ENCODE results near the gene RAD51B. TPM values are rescaled to one million over a fixed set of nuclear protein-coding genes. Genes with fewer than 3 reads are reported as not detected.

Gene RAD51B
- total RNA-seq, 2 experiments from 2014 or later: 43.6 to 50.7 TPM

DNA sequence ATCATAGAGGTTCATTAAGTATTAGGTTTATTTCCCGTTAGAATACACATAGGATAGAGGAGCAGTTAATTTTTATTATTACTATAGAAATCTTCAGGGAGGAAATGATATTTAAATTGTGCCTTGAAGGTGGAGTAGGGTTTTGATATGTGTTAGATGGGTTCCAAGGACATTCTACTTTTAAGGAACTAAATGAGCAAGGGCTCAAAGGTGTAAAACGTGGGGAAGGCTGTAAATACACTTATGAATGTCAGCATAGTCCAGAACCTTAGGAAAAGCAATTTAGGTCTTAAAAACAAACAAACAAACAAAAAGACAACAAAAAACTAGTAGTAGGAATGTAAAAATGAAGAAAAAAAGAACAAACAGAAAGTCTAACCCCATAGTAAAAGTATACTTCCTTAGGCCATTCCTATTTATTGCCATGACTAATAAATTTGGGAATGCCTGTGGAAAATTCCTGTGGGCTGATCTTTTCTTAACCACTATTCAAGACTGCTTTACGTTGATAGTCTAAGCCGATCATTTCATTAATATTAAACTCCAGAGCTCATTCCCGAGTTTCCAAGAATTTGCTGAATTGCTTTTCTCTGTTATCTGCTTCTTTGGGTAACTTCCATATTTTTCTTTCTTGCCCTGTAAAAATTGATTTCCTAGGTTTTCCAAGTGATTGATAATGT is 180.3 kb downstream of the RAD51B start:
- Mint-ChIP-seq H3K4me1 (no peaks in the 10 kb centered on the region), H3K4me3 (no peak overlapping the region), H3K27me3 (peaks cover 2% of the 10 kb centered on the region), H3K36me3 (peaks cover 3% of the 10 kb centered on the region), H3K27ac (no peak overlapping the region), H3K9me3 (peaks cover 3% of the 10 kb centered on the region)
- DNase-seq: no peak
- POLR2A ChIA-PET: no interaction called here
- ATAC-seq (ENCODE audit: low read depth): no peak

DNA sequence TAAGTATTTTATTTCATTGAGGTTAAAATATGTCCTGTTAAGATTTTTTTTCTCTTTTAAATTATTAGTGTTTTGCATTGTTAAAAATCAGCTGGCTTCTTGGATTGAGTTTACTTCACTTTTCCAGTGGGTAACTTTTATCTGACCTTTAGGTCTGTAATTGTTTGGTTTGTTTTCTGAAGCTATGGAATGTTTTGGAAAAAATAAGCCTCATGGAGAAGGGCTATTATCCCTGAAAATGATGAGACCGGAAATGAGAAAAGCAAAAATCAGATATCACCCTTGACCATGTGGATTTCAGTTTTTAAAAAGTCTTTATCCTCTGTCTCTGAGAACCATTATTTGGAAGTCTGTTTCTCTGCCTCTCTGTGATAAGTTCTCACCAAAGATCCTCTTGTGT is 180.9 kb downstream of the RAD51B start:
- POLR2A ChIA-PET: no interaction called here
- Mint-ChIP-seq H3K36me3 (peaks cover 2% of the 10 kb centered on the region), H3K27me3 (peaks cover 2% of the 10 kb centered on the region), H3K27ac (no peak overlapping the region), H3K4me1 (no peaks in the 10 kb centered on the region), H3K9me3 (peaks cover 3% of the 10 kb centered on the region), H3K4me3 (no peak overlapping the region)
- no peak for DNase-seq
- ATAC-seq (ENCODE audit: low read depth): no peak

DNA sequence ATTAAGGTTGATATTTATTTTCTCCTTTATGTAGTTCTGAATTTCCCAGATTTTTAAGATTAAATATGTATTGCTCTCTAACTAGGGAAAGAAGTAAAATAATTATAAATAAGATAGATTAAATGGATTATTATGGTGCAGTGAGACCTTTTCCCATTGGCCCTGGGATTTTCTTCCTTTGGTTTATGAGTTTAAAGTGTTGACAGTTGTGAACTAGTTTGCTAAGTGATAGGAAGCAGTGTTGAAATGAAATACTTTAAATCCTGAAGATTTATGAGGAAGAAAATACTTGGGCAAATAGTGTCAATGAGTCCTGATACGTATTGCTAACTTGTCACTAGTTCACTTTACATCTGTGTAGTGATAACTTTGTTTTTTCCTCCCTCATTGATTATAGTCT is 188.9 kb downstream of the RAD51B start:
- POLR2A ChIA-PET: no interaction called here
- H3K9me3 Mint-ChIP-seq: no peaks in the 10 kb centered on the region
- H3K27ac Mint-ChIP-seq: no peak overlapping the region

DNA sequence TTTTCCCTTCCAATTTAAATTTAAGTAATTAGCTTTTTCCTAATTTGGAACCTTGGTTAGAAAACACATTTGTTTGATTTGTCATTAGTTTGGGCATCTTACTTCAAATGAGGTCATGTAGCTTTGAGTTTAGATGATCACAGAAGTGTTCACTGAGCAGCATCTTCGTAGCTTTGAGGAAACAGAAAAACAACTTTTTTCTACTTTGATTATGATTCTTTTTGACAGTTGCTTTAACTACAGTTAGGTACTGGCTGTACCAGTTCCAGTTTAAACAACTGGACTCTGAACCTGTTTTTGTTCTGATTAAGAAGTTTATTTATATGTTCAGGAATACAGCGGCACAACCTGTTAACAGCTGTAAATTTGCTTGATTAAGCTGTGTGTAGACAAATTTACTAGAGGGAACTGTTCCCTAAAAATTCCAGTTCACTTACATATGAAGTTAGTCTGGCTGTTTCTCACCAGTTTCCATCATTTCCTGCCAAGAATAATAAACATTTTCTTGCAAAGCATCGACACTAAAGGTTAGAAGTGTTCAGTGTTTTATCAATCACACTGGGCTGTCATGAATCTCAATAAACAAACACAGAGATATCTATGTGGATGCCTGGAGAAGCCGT is 191.9 kb downstream of the RAD51B start:
- Mint-ChIP-seq H3K27ac (no peak overlapping the region), H3K36me3 (peaks cover 2% of the 10 kb centered on the region), H3K27me3 (no peaks in the 10 kb centered on the region), H3K9me3 (no peaks in the 10 kb centered on the region), H3K4me3 (no peak overlapping the region), H3K4me1 (no peaks in the 10 kb centered on the region)
- DNase-seq (no peak), ATAC-seq (ENCODE audit: low read depth) (no peak)
- POLR2A ChIA-PET: no interaction called here

More for the DNA sequence above, 188.9 kb downstream of the RAD51B start:
- H3K4me3 Mint-ChIP-seq: no peak overlapping the region
- no peak for DNase-seq
- no peaks in the 10 kb centered on the region for H3K4me1 Mint-ChIP-seq
- peaks cover 2% of the 10 kb centered on the region for H3K36me3 Mint-ChIP-seq
- no peak for ATAC-seq (ENCODE audit: low read depth)
- no peaks in the 10 kb centered on the region for H3K27me3 Mint-ChIP-seq

DNA sequence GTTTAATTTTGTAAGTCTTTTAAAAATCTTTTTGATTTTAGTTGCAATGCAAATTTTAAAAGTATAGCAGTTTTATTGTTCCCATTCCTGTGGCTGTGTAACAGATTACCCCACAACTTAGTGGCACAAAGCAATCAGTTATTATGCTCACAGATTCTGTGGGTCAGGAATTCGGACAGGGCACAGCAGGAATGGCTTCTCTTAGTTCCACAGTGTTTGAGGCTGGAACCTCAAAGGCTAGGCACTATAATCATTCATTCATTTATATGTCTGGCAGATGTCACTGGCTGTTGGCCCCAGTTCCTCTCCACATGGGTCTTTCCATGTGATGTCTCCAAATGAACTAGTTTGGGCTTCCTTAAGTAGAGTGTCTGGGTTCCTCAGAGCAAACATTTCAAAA is 193.3 kb downstream of the RAD51B start:
- DNase-seq (no peak), ATAC-seq (ENCODE audit: low read depth) (no peak)
- no peaks in the 10 kb centered on the region for H3K27me3 Mint-ChIP-seq
- H3K4me1 Mint-ChIP-seq: no peaks in the 10 kb centered on the region
- H3K27ac Mint-ChIP-seq: no peak overlapping the region
- POLR2A ChIA-PET: no interaction called here
- H3K4me3 Mint-ChIP-seq: no peak overlapping the region
- peaks cover 2% of the 10 kb centered on the region for H3K36me3 Mint-ChIP-seq
- no peaks in the 10 kb centered on the region for H3K9me3 Mint-ChIP-seq

DNA sequence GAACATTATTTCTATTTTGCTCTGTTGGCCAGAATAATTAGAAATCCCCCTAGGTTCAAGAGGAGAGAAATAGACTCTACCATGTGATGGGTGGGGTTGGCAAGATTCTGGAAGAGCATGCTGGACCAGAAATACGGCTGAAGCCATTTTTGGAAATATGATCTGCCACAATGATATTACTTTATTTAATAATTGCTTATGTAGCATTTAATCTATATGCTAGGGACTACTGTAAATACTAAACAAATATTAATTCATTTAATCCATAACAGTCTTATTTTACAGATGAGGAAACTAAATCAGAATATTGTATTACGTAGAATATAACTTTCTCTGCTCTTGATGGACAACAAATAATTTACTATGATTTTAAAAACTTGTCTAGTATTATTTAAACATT is 193.7 kb downstream of the RAD51B start:
- no peaks in the 10 kb centered on the region for H3K27me3 Mint-ChIP-seq

DNA sequence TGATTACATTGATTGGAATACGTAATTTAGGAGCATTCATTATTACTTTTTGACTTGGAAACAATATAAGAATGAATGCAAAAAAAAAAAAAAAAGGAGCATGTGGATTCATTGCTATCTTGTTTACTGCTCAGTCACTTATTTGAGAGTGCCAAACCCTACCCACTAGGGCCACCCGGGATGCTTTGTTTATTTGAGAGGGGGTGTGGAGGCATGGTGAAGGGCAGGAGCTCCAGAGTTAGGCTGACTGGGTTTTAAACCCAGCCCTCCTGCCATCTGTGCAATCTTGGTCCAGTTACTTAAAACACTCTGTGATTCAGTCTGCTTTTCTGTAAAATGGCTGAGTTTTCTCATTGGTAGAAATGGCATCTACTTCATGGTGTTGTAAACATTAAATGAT is 195.2 kb downstream of the RAD51B start:
- no peak for DNase-seq
- POLR2A ChIA-PET: no interaction called here
- Mint-ChIP-seq H3K36me3 (peaks cover 2% of the 10 kb centered on the region), H3K4me1 (no peaks in the 10 kb centered on the region), H3K27me3 (no peaks in the 10 kb centered on the region), H3K27ac (no peak overlapping the region), H3K9me3 (no peaks in the 10 kb centered on the region), H3K4me3 (no peak overlapping the region)
- no peak for ATAC-seq (ENCODE audit: low read depth)

More for the DNA sequence above, 193.7 kb downstream of the RAD51B start:
- no peak for ATAC-seq (ENCODE audit: low read depth)
- POLR2A ChIA-PET: no interaction called here
- Mint-ChIP-seq H3K4me1 (no peaks in the 10 kb centered on the region), H3K36me3 (peaks cover 2% of the 10 kb centered on the region), H3K9me3 (no peaks in the 10 kb centered on the region), H3K27ac (no peak overlapping the region), H3K4me3 (no peak overlapping the region)
- no peak for DNase-seq

DNA sequence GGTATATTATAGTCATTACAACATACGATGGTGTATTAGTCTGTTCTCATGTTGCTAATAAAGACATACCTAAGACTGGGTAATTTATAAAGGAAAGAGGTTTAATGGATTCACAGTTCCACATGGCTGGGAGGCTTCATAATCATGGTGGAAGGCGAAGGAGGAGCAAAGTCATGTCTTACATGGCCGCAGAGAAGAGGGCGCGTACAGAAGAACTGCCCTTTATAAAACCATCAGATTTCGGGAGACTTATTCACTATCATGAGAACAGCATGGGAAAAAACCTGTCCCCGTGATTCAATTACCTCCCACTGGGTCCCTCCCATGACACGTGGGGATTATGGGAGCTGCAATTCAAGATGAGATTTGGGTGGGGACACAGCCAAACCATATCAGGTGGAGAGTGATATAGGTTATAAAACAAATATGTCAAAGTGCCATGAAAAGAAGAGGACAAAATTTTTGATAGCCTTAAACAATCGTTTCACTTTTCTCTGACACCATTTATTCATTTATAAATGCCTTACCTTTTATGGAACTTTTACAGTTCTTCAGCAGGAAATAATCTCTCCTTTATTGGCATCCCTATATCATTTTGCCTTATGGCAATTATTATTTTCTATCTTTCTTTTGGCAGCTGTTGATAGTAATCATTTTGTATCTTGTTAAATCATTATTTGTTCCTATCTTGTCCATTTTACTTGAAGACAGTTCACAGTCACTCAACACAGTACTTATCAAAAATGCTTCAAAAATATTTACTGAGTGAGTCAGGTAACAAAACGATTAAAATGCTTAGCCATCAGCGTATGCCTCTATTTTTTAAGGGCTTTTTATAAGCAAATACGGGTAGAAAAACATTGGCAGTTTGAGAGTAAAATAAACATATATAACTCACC is 196.0 kb downstream of the RAD51B start:
- no peak for DNase-seq
- ATAC-seq (ENCODE audit: low read depth): no peak
- POLR2A ChIA-PET: no interaction called here

DNA sequence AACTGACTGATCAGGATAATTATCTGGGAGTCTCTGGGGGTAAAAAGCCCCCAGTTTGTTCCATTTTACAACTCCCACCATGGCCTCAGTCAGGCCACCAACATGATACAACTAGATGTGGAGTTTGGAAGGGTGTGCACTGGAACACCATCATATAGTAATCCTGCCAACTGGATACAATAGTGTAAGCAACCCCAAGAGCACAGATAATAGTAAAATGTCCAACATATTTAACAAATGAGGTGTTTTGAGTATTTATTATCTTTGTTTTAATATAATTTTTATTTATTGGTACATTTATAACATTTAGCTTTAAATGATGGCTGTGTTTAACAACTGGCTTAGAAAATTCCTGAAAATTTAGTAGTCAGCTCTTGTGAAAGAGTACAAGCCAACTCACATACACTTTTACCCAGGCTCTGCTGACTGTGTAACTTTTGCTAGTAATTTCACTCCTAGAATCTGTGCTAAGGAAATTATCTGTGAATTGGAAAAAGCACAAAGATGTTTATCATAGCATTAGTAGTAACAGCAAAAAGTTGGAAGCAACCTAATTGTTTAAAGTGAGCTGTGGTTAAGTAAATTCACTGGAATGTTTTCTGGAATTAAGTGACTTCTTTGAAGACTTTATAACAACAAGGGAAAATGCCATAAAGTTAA is 196.8 kb downstream of the RAD51B start:
- DNase-seq (no peak), ATAC-seq (ENCODE audit: low read depth) (no peak)
- no peaks in the 10 kb centered on the region for H3K27me3 Mint-ChIP-seq
- H3K9me3 Mint-ChIP-seq: no peaks in the 10 kb centered on the region
- H3K4me1 Mint-ChIP-seq: no peaks in the 10 kb centered on the region
- no peak overlapping the region for H3K4me3 Mint-ChIP-seq
- peaks cover 2% of the 10 kb centered on the region for H3K36me3 Mint-ChIP-seq
- H3K27ac Mint-ChIP-seq: no peak overlapping the region
- POLR2A ChIA-PET: no interaction called here

More for the DNA sequence above, 196.0 kb downstream of the RAD51B start:
- Mint-ChIP-seq H3K4me1 (no peaks in the 10 kb centered on the region), H3K27ac (no peak overlapping the region), H3K4me3 (no peak overlapping the region), H3K9me3 (no peaks in the 10 kb centered on the region), H3K27me3 (no peaks in the 10 kb centered on the region), H3K36me3 (peaks cover 2% of the 10 kb centered on the region)

DNA sequence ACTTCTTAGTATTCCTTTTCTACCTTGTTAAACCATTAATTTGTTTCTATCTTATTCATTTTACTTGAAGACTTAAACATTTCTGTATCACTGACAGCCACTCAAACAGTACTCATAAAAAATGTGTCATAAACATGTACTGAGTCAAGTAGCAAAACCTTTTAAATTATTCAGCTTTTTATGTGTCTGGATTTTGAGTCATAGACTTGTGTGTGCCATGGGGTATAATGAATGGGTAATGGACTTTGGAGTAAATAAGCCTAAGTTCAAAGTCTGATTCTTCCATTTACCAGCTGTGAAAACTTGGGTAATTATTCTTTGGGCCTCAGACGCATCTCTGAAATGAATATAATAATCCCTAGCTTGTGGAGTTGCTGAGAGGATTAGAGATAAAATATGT is 199.0 kb downstream of the RAD51B start:
- no peak for ATAC-seq (ENCODE audit: low read depth)
- Mint-ChIP-seq H3K27me3 (no peaks in the 10 kb centered on the region), H3K4me1 (no peaks in the 10 kb centered on the region), H3K9me3 (peaks cover 5% of the 10 kb centered on the region), H3K27ac (no peak overlapping the region), H3K36me3 (peaks cover 6% of the 10 kb centered on the region), H3K4me3 (no peak overlapping the region)
- POLR2A ChIA-PET: no interaction called here
- DNase-seq: no peak

DNA sequence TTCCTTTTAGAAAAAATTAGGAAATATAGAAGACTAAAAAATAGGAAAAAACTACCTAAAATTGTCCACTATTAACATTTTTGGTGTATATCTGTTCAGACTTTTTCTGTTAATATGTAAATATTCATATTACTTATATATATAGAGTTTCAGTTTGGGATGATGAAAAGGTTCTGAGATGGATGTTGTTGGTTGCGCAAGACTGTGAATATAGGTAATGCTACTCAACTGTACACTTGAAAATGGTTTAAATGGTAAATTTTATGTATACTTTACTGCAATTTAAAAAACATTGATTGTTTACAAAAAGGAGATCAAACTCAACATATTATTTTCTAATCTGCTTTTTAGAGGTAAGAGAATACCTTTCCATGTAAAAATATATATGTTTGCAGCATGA is 200.9 kb downstream of the RAD51B start:
- no peaks in the 10 kb centered on the region for H3K4me1 Mint-ChIP-seq

DNA sequence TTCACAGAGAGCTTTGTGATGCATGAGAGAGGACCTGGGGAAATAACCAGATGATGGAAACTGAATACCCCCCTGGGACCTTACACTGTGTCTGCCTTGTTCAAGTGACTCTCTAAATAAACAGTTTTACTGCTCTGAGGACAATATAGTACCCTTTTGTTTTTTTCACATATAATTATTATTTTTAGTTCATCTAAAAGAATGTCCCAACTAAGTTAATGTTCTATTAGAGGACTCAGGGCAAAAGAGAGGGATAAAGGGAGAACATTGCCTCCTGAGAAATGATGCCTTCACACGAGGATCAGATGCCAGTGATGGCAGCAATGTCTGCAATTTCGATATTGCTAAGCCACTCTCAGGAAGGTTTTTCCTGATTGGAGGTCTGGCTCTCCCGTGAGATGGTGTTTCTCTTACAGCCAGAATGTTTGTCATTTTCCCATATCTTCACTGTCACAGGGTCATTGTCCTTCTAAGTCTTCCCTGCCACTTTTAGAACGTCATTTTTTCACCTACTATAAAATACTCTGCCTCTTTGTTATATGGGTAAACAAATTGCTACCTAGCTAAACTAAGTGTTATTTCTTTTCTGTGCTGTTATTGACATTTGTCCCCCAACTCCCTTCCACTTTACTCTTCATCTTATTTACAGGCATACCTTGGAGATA is 201.6 kb downstream of the RAD51B start:
- H3K4me1 Mint-ChIP-seq: no peaks in the 10 kb centered on the region

More for the DNA sequence above, 200.9 kb downstream of the RAD51B start:
- POLR2A ChIA-PET: no interaction called here
- no peak overlapping the region for H3K4me3 Mint-ChIP-seq
- peaks cover 5% of the 10 kb centered on the region for H3K36me3 Mint-ChIP-seq
- ATAC-seq (ENCODE audit: low read depth) (no peak), DNase-seq (no peak)
- peaks cover 6% of the 10 kb centered on the region for H3K9me3 Mint-ChIP-seq
- H3K27ac Mint-ChIP-seq: no peak overlapping the region
- H3K27me3 Mint-ChIP-seq: no peaks in the 10 kb centered on the region

DNA sequence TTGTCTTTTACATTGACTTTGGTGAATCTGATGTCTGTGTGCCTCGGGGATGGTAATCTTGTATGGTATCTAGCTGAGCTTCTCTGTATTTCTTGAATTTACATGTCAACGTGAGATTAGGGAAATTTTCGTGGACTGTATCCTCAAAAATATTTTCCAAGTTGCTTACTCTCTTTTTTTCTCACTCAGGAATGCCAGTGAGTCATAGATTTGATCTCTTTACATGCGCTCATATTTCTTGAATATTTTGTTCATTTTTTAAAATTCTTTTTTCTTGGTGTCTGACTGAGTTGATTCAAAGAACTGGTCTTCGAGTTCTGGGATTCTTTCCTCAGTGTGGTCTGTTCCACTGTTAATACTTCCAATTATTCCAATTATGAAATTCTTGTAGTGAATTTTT is 207.7 kb downstream of the RAD51B start:
- Mint-ChIP-seq H3K9me3 (peaks cover 31% of the 10 kb centered on the region), H3K4me3 (no peak overlapping the region), H3K36me3 (peaks cover 24% of the 10 kb centered on the region), H3K27me3 (no peaks in the 10 kb centered on the region), H3K27ac (no peak overlapping the region), H3K4me1 (no peaks in the 10 kb centered on the region)
- DNase-seq: no peak
- ATAC-seq (ENCODE audit: low read depth): no peak
- POLR2A ChIA-PET: no interaction called here

More for the DNA sequence above, 201.6 kb downstream of the RAD51B start:
- H3K36me3 Mint-ChIP-seq: peaks cover 5% of the 10 kb centered on the region
- no peak overlapping the region for H3K27ac Mint-ChIP-seq
- peaks cover 8% of the 10 kb centered on the region for H3K9me3 Mint-ChIP-seq
- no peaks in the 10 kb centered on the region for H3K27me3 Mint-ChIP-seq
- H3K4me3 Mint-ChIP-seq: no peak overlapping the region
- DNase-seq (no peak), ATAC-seq (ENCODE audit: low read depth) (no peak)
- POLR2A ChIA-PET: no interaction called here
